ELF-1 (cell line): ENCODE measurements around the gene SRGAP2.
A peak's percentile ranks its signal among the peaks of the same experiment; 100 is the strongest.
"Not testable (repeated sequence)": the region's sequence is repeated elsewhere in the genome, so short reads cannot be mapped to it uniquely, and the experiment has no call there.

ENCODE experiments used
- DNase-seq: peaks from one replicate; pipeline ENCODE4 v3.0.0-alpha.2; 2016; ENCODE audit warnings: low read depth, low spot score

Gene SRGAP2

DNA sequence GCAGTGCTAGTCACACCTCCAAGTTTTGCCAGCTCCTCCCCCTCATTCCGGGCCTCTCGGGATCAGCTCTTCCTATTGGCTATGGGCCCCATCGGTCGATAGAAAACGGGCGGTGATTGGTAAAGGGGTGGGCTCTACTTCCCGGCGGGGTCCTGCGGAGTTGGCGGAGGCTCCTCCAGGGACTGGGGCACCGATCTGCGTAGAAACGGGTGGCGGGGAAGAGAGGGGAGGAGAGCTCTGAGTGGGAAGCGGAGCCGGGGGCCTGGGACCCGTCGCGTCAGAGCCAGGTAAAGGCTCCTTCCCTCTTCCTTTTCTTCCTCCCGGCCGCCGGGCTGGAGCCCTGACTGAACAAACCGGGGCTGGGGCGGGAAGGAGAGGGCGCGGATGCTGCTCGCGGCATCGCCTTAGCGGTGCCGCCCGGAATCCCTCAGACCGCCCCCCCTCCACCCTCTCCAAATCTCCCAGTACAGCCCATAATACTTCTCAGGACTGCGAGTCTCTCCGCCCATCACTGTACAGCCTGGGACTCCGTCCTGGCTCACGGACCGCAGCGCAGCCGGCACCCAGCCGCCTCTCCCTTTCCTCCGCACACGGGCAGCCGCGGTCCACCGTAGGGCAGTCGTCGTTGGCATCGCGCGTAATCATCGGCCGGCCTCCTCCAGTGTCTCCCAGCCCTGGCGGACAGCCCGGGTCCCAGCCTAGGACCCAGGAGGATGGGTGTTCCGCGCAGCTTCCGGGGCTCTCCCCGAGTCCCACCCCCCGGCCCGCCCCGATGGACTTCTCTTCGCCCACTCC lies at the start of gene SRGAP2:
Gene SRGAP2, plus strand, starts transcription at position 178 of the 795 bp plus-strand sequence. CDS start 2,430 bp downstream, outside the sequence.
- DNase-seq, result peak; percentile 64

GRCh38 chr1:206167350-206168029 lies 35.9 kb upstream of the SRGAP2 start:
- DNase-seq, result not testable (repeated sequence)

- not testable (repeated sequence) for DNase-seq
Observed at GRCh38 chr1:206169794-206170193, 33.5 kb upstream of the SRGAP2 start.

GRCh38 chr1:206173110-206173719 lies 30.1 kb upstream of the SRGAP2 start:
- DNase-seq, result not testable (repeated sequence)

DNA sequence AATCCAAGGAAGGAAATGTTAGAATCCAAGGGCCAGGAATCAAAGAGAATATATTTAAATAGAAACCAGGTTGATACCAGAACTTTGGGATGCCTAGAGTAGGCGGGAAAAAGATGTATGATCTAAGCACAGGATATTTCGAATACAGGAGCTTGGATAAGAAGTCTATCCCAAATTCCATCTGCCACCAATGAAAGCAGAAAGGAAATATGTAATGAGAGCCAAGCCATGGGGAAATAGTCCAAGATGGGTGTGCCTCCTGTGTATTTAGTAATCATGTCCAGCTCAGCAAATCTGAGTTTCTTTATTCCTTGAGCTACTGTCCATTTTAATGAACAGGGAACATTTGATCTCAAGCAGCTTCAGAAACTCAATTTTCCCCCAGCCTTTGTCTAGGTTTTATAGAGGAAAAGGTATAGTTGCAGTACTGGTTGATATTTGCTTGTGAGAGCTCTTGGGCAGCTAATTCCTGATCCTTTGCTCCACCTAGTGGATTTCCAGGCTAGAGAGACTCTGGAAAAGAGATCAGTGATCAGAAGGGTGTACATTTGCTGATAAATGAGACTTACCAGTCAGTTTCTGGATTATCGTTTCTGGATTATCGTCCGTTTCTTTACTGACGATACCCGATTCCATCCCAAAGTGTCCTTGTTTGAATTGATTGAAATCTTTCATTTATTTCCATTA lies 29.0 kb upstream of the SRGAP2 start:
- not testable (repeated sequence) for DNase-seq

DNA sequence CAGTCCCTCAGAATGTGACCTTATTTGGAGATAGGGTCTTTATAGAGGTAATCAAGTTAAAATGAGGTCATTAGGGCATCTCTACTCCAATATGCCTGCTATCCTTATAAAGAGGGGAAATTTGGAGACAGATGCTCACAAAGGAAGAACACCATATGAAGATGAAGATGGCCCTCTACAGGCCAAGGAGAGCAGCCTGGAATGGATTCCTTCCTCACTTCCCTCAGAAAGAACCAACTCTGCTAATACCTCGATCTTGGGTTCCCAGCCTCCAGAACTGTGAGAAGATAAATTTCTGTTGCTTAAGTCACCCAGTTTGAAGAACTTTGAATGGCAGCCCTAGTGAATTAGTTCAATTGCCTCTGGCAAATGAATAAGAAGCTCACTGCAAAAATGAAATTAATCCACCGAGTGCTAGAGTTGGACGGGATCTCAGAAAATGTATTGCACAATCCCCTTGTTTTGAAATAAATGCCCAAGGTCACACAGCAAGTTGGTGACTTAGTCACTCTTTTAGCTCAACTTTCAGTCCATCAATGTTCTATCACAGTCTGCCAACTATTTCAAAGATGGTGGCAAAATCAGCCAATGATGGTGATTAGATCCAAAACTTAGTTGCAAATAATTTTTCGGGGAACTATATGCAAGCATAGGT lies 27.8 kb upstream of the SRGAP2 start:
- peak; percentile 6 for DNase-seq

GRCh38 chr1:206176114-206176502 lies 27.2 kb upstream of the SRGAP2 start:
- not testable (repeated sequence) for DNase-seq

- peak; percentile 15 for DNase-seq
Observed at GRCh38 chr1:206178061-206178989, 25.0 kb upstream of the SRGAP2 start.

- DNase-seq, result not testable (repeated sequence)
Observed at GRCh38 chr1:206179666-206180065, 23.7 kb upstream of the SRGAP2 start.

DNA sequence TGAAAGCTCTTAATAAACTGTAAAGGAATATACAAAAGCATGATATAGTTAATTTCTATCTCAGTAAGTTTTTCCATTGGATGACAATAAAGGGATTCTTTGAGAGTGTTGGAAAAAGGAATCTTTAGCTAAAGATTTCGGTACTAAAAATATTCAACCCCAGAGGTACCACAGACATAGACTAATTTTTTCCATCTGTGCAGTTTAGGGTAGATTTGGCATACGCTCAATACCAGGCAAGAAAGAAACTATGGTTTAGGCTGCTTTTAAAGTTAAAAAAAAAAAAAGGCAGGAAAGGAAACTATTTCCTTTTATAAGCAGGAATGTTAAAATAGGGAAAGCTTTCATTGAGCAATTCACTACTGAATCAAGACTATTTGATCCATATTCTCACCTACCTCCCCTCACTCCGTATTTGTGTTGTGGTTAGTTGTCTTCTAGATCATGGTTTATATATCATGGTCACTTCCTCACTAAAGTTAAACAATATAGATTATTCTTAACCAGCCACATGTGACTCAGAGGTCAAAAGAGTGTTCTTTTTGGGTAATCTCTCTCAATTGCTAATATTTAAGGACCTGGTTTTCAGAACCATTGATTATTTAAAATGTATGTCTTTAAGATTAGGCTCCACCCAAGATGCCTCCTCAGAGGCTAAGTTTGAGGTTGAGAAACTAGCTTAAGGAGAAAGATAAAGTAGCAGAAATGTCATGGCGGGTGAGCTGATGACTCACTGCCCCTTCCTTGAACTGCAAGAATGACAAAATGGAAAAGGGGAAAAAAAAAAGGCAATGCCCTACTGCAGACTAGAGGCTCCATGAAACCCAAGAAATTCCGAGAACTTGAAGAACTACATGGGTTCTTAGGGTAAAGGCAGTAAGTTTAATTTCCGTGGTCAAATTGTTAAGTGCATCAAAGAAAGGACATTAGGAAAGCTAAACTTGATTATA lies 20.7 kb upstream of the SRGAP2 start:
- DNase-seq, result not testable (repeated sequence)

- not testable (repeated sequence) for DNase-seq
Observed at GRCh38 chr1:206183788-206184187, 19.6 kb upstream of the SRGAP2 start.

DNA sequence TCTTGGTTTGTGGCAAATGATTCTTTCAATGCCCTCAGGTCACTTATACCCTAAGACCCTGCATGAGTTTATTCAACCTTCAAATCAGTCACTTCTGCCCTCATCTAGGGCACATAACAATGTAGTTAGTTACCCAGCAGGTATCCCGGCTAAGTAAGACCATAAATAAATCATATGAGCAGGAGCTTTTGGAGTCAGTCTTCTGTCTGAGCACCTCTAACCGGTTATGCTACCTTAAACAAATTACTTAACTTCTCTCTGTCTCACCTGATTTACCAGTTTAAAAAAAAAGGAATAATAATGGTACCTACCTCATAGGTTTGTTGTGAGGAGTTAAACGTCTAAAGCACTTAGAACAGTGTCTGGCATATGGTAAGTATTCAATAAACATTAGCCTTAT lies 17.6 kb upstream of the SRGAP2 start:
- DNase-seq, result not testable (repeated sequence)

DNA sequence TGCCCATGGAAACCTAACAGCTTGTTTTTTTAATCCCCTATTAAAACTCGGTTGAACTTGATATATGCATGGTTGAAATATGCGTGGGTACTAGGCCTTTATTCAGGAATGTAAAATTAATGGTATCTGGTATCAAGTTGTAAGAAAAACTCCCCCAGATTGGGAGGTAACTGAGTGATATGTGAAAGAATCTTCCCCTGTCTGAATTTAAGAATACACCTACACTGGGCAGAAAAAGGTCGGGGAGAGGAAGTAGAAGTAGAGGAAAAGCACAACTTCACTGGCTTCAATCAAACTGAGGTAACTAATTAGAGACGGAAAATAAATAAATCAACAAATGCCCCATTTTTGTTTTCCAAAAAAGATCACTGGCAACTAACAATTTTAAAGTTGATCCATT lies 16.5 kb upstream of the SRGAP2 start:
- DNase-seq, result not testable (repeated sequence)

DNA sequence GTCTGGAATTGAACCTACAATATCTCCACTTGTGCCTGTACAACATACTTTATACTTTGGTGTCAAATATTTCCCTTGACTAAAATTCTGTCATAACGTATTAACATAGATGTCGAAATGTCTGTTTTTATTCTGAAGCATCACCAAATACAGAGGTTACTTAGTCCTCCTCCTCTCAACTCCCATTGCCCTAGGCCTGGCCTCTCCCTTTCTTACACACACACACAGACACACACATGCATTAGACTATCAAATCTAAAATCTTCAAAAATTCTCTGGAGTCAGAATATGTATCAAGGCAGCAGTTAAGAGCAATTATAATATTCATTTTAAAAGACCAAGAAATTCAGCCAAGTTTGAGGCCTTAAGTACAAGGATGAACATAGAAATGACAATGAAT lies 8.2 kb upstream of the SRGAP2 start:
- DNase-seq, result not testable (repeated sequence)

- not testable (repeated sequence) for DNase-seq
Observed at GRCh38 chr1:206196748-206197424, 6.5 kb upstream of the SRGAP2 start.

DNA sequence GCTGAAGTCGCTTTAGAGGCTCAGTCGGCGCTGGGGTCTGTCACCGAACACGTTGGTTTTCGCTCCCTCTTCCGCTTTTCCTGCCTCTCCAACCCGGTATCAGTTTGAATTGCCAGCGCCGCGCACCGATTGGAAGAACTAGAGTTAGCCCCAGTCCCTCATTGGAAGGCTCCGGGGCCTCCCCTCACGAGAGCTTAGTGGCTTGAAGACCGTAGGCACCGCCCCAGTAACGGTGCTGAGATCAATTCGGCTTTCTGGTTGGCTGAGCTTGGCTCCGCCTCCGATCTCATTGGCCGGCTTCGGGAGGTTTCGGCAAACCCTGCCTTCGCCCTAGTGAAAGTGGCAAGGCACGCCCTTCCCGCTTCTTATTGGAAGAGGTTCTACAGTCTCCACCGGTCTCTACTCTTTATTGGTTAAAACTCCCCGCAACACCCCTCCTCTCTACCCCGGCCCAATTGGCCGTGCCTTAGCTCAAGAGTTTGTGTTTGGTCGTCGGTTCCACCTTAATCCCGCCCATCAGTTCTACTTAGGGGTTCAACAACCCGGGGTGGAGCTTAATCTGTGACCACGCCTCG lies 465 bp upstream of the SRGAP2 start, which contains the start of gene FAM72A:
Gene FAM72A, minus strand, starts transcription at position 51 of the 575 bp plus-strand sequence. CDS start 814 bp downstream, outside the sequence.
- DNase-seq, result peak; percentile 100

GRCh38 chr1:206204159-206204511 lies 794 bp downstream of the SRGAP2 start:
- DNase-seq, result not testable (repeated sequence)

- DNase-seq, result peak; percentile 30
Observed at GRCh38 chr1:206204871-206205270, 1.5 kb downstream of the SRGAP2 start.
